Astrocyte (in vitro differentiated cells and primary cell): ENCODE results near the gene LMF1.

Experiments used
- CTCF ChIP-seq: IDR thresholded peaks from 2 replicates; pipeline ENCODE4 v1.5.1; 2011; ENCODE audit warnings: low read depth, mild to moderate bottlenecking, inconsistent platforms, low read length, moderate library complexity; ENCODE audit not compliant: insufficient read depth
- EZH2 ChIP-seq: IDR thresholded peaks from 2 replicates; pipeline ENCODE4 v1.6.1; 2012; ENCODE audit warnings: mild to moderate bottlenecking, low read length, inconsistent platforms; ENCODE audit not compliant: insufficient read depth

DNA sequence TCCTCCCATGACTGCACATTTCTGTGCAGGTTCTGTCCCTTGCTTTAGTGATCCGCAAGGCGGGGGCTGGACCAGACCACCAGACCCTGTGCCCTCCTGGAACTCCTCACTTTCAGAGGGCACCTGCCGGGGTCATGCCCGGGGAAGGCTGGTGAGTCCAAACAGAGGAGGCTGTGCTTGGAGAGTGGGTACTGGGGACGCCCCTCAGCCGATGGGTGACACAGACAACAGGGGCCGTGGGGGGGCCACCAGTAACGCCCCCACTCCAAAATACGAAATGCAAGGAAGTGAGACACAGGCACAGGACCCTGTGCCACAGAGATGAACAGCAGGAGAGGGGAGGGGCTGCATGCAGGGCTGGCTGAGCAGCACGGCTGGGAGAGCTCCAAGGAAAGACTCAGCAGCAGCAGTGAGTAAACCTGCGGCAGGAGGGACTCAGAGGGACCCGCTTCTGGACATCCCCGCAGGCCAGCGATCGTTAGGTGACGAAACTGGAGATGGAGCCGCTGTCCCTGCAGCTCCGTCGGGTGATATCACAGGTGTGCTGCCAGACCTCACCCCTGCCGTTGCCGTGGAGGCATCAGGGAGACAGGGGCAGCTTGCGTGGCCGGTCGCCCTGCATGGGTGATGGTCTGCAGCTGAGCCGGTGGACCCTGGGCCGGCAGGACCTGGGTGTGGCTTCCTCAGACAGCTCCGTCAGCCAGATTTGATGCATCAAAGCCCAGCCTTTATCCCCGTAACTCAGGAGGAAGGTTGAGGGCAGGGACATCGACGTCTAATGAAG is 99.0 kb downstream of the LMF1 start:
- TF ChIP-seq CTCF (no peak), EZH2 (no peak)
